ENCODE measurements around the gene CTPS2. TPM values are rescaled to one million over a fixed set of nuclear protein-coding genes. Genes with fewer than 3 reads are reported as not detected.

Gene CTPS2
- polyA plus RNA-seq, 1 experiment: 3.7 TPM

DNA sequence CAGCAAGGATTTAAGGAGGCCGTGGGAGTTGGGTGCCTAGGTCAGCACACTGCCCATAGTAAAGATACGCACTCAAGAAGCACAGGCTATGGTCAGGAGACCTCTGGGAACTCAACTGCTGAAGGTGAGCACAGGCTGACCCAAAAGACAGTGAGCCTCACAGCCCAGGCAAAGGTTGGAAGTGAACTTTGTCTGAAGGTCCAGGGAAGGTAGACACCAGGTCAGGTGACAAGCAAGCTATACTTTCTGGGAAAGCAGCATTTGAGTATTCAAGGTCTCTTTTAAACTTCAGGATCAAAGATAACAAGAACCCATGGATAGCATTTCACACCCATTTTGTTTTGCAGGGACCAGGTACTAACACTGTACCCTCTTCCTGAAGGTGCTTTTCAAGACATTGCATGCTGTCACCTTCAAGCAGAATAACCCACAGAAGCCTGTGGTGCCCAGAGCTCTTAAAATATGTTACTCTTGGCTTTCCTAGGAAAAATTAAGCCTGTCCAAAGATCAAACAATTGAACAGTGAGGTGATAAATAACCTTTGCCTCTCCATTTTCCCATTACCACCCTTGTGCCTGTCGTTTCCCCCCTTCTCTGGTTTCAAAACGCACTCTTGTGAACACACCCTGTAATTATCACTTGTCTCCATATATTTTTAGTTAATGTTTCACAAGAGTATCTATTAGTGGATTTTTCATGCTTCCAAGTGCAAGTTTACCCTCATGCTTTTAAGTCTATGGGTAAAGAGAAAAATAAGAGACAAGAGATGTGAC is 65.9 kb downstream of the CTPS2 start:
- no peaks in the 10 kb centered on the region for H3K27me3 ChIP-seq (ENCODE audit: control insufficient read depth, insufficient read depth, low read length)
- H3K36me3 ChIP-seq (ENCODE audit: control insufficient read depth, insufficient read depth, low read length): no peaks in the 10 kb centered on the region
- ChIA-PET CTCF (no interaction called here), POLR2A (no interaction called here)
- no peak for DNase-seq (ENCODE audit: low read depth)
- no peak overlapping the region for H3K4me3 ChIP-seq (ENCODE audit: low read depth, low read length)
- TF ChIP-seq, protein P1, sequence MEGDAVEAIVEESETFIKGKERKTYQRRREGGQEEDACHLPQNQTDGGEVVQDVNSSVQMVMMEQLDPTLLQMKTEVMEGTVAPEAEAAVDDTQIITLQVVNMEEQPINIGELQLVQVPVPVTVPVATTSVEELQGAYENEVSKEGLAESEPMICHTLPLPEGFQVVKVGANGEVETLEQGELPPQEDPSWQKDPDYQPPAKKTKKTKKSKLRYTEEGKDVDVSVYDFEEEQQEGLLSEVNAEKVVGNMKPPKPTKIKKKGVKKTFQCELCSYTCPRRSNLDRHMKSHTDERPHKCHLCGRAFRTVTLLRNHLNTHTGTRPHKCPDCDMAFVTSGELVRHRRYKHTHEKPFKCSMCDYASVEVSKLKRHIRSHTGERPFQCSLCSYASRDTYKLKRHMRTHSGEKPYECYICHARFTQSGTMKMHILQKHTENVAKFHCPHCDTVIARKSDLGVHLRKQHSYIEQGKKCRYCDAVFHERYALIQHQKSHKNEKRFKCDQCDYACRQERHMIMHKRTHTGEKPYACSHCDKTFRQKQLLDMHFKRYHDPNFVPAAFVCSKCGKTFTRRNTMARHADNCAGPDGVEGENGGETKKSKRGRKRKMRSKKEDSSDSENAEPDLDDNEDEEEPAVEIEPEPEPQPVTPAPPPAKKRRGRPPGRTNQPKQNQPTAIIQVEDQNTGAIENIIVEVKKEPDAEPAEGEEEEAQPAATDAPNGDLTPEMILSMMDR (IDR thresholded peaks at IDR 0.05; ENCODE audit: insufficient read depth, low read depth, low read length): no peak

DNA sequence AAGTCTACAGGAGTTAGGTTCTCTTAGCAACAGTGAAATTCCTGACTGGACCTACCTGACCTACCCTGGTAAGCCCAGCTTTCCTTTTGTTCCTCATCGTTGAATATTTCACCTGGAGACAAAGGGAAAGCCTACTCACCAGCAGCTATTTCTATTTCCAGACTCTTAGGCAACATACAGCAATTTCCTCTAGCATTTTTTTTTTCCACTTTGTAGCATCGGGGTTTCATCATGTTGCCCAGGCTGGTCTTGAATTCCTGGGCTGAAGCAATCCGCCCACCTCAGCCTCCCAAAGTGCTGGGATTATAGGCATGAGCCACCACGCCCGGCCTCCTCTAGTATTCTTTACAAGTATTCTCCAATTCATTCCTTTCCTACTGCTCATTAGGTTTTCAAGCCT is 69.3 kb downstream of the CTPS2 start:
- H3K27me3 ChIP-seq (ENCODE audit: control insufficient read depth, insufficient read depth, low read length): no peaks in the 10 kb centered on the region
- DNase-seq (ENCODE audit: low read depth): peak; percentile 32
- CTCF ChIA-PET: interaction anchor here (0.6 kb wide), 1 partner anchor 23 kb away, joined by 5 read pairs; no protein-coding TSS in a partner anchor
- TF ChIP-seq, protein P1 (IDR thresholded peaks at IDR 0.05; ENCODE audit: insufficient read depth, low read depth, low read length): no peak
- H3K4me3 ChIP-seq (ENCODE audit: low read depth, low read length): no peak overlapping the region
- POLR2A ChIA-PET: interaction anchor here (0.7 kb wide), 1 partner anchor 430 kb away, joined by 4 read pairs; no protein-coding TSS in a partner anchor
- no peaks in the 10 kb centered on the region for H3K36me3 ChIP-seq (ENCODE audit: control insufficient read depth, insufficient read depth, low read length)

DNA sequence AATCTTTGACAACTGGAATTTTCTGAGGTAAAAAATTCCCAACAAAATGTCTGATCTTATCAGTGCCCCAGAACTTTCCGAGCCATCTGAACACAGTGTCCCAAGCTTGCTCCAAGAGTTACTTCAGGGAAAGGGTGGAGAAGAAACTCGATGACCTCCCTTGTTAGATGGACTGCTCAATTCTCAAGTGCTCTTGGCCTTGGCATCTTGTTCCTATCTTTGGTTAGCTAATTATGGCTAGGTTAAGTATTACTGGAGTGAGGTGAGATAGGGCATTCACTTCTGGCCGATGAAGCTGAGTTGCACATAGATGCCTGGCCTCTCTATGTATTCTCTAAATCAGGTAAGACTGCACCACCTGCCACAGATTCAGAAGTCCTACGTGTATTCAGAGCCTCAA is 71.6 kb downstream of the CTPS2 start:
- no peak for DNase-seq (ENCODE audit: low read depth)
- ChIA-PET POLR2A (no interaction called here), CTCF (interaction anchor here (0.5 to 0.9 kb wide), 2 partner anchors 9 to 64 kb away, joined by 3 to 4 read pairs; no protein-coding TSS in a partner anchor)
- H3K4me3 ChIP-seq (ENCODE audit: low read depth, low read length): no peak overlapping the region
- H3K36me3 ChIP-seq (ENCODE audit: control insufficient read depth, insufficient read depth, low read length): no peaks in the 10 kb centered on the region
- H3K27me3 ChIP-seq (ENCODE audit: control insufficient read depth, insufficient read depth, low read length): no peaks in the 10 kb centered on the region
- TF ChIP-seq, protein P1 (IDR thresholded peaks at IDR 0.05; ENCODE audit: insufficient read depth, low read depth, low read length): no peak

DNA sequence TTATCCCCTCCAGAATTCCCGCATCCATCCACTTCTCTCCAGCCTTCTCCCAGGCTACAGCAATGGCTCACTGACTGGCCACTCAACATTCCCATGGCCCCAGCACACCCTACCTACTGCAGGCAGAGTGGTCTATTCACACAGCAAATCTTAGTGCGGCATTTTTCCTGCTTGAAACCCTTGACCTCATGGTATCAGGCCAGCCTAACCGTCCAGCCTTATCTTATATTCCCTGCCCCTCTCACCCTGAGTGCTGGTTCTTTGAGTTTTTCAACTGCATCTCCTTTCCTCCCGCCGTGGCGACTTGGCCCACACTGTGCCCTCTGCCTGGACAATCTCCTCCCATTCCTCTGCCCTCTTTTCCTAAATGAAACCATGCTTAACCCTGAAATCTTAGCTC is 72.5 kb downstream of the CTPS2 start:
- H3K36me3 ChIP-seq (ENCODE audit: control insufficient read depth, insufficient read depth, low read length): no peaks in the 10 kb centered on the region
- TF ChIP-seq, protein P1 (IDR thresholded peaks at IDR 0.05; ENCODE audit: insufficient read depth, low read depth, low read length): no peak
- no peak for DNase-seq (ENCODE audit: low read depth)
- H3K4me3 ChIP-seq (ENCODE audit: low read depth, low read length): no peak overlapping the region
- CTCF ChIA-PET: no interaction called here
- POLR2A ChIA-PET: no interaction called here
- no peaks in the 10 kb centered on the region for H3K27me3 ChIP-seq (ENCODE audit: control insufficient read depth, insufficient read depth, low read length)

DNA sequence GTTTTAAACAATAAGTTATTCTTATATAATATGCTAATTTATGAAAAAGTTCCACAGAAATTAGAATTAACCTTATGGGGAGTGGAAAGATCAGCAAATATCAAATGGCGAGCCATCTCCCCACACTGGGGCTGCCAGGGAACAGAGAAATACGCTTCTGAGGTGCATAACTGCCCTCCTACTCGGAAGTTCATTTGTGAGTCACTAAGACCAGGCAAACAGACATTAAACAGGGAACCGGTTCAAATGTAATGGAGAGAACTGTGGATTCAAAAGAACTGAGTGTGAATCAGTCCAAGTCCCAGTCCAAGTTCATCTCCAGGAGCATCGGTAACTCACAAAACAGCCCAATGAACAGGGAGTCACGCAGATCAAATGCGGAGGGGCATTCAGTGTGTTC is 73.9 kb downstream of the CTPS2 start:
- DNase-seq (ENCODE audit: low read depth): no peak
- CTCF ChIA-PET: no interaction called here

More for the DNA sequence above, 73.9 kb downstream of the CTPS2 start:
- TF ChIP-seq, protein P1 (IDR thresholded peaks at IDR 0.05; ENCODE audit: insufficient read depth, low read depth, low read length): no peak
- Histone ChIP-seq H3K36me3 (ENCODE audit: control insufficient read depth, insufficient read depth, low read length) (no peaks in the 10 kb centered on the region), H3K27me3 (ENCODE audit: control insufficient read depth, insufficient read depth, low read length) (no peaks in the 10 kb centered on the region), H3K4me3 (ENCODE audit: low read depth, low read length) (no peak overlapping the region)
- POLR2A ChIA-PET: no interaction called here

Data from BJ (cell line).